Middle frontal gyrus (tissue), 1 donor: Measurements from ENCODE around the gene MLLT1.
A peak's percentile ranks its signal among the peaks of the same experiment; 100 is the strongest.

Source experiments
- DNase-seq: peaks from one replicate; pipeline ENCODE4 v3.0.0-alpha.2; 2015; ENCODE audit warnings: low spot score; ENCODE audit errors: extremely low spot score

Gene MLLT1

DNA sequence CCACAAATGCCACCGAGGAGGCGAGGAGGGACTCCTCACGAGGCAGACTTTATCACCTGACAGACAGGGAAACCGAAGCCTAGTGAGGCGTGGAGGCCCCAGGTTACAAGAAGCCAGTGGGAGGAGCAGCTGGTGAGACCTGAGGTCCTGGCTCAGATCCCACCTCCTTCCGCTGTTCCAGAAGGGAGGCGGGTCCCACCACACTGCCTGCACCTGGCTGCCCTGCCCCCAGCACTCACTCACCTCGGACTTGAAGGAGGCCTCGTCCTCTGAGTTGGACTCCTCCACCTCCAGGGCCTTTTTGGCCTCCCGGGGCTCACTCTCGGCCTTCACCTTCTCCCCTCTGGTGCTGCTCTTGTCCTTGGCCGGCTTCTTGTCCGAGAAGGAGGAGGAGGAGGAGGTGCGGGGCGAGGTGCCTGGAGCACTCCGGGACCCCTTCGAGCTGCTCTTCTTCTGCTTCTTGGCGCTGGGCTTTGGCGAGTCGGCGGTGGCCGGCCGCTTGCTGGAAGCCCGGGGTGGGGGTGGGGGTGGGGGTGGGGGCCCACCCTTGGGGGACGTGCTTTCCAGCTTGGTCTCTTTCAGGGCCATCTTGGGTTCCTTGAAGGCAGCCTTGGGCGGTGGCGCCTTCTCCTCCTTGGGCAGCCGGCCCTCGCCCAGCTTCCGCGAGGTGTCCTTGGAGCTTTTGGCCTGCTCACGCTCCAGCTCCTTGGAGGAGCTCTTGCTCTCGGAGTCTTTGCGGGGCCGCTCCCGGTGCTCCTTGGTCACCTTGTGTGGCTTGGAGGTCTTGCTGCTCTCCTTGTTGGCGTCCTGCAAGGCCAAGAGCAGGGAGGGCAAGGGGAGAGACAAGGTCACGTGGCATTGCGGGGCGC, 57.7 kb downstream of the MLLT1 start:
- no peak for DNase-seq

GRCh38 chr19:6221220-6221877, 58.4 kb downstream of the MLLT1 start:
- DNase-seq = no peak

DNA sequence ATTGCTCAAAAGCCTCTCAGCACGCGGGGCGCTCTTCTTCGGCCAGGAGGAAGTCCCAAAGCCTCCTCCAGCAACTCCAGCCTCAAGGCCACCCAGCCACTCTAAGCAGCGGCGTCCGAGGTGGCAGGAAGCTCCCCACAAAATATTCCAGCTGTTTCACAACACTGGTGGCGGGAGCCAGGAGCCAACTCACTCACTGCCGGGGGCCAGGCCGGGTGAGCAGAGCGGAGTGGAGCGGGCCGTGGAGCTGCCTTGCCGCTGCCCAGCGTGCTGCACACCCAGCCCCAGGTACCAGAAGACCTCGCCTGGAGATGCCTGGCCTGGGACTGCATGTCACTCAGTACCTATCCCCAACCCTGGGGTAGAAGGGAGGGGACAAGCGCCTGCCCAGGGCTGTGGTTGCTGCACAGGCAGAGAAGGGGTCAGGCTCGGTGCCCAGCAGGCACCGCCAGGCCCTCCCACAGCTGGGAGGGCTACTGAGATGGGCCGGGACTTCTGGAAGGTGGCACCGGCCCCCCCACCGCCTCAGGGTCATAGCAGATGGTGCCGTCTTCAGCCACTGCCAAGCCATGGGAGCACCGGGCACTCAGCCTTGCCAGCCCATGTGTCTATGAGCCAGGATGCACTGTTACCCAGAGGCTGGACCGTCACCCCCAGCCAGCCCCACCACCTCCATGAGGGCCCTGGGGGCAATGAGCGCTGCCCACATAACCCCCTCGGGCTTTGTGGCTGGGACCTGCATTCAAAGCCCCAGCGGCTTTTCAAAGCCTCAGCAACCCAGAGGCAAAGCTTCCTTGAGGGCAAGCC, 59.2 kb downstream of the MLLT1 start:
- DNase-seq = no peak

GRCh38 chr19:6219586-6220290, 60.0 kb downstream of the MLLT1 start:
- DNase-seq = no peak

GRCh38 chr19:6219147-6219525, 60.6 kb downstream of the MLLT1 start:
- DNase-seq = no peak

DNA sequence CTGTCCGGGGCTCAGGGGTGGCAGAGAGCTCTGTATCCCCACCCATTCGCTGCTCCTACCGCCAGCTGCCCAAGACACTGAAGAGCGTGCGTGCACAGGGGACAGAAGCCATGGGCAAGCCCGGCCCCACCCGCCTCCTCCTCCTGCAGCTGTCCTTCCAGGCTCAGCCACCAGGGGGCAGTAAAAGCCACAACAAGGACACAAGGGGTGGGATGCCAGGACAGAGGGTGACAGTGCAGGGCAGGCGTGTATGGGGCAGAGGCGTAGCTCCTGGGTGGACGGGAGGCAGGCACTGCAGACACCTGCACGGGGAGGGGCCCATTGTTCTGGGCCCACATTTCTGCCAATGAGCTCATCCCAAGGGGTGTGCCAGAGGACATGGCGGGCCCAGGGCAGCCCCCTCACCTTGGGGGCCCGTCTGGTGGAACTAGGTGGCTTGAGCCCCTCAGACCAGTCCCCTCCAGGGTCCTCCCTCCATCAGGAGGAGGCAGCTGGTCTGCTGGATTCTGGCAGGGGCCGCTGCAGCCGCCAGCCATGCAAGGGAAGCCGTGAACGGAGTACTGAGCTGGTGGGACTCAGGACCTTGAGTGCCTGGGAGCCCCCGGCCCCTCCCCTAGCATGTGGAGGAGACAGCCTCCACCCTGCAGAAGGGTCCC, 61.2 kb downstream of the MLLT1 start:
- peak; percentile 73 for DNase-seq

- no peak for DNase-seq
Observed at GRCh38 chr19:6217752-6218334, 61.9 kb downstream of the MLLT1 start.

- DNase-seq = no peak
Observed at GRCh38 chr19:6216996-6217751, 62.6 kb downstream of the MLLT1 start.

DNA sequence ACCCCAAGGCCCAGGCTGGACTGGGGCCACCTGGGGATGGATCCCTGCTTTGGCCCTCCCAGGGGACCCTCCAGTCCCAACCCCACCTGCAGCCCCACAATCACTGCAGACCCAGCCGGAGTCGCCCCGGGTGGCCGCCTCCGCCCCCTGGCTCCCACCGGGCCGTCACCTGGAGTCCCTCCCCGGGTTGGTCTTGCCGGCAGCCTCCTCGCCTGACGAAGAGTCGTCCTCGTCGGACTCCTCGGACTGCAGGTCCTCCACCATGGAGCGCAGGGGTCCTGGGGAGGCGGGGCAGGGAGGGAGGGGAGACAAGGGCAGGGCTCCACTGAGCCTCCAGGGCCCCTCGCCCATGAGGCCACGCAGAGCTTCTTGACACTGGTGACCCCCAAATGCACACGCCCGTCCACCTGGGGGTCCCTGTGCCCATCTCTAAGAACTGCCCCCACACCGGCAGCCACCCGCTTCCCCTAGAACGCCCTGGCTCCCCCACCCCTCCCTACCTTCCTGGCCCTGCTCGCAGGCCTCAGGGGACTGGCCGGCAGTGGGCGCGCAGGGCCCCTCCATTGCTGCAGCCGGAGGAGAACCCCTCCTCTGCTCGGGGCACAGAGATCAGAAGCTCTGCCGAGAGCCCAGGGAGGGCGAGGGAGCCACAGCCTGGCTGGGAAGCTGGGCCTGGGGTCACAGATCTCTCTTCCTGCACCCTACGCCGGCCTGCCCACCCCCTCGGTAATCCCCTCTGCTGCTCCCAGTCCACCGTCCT, 63.4 kb downstream of the MLLT1 start:
- no peak for DNase-seq

DNA sequence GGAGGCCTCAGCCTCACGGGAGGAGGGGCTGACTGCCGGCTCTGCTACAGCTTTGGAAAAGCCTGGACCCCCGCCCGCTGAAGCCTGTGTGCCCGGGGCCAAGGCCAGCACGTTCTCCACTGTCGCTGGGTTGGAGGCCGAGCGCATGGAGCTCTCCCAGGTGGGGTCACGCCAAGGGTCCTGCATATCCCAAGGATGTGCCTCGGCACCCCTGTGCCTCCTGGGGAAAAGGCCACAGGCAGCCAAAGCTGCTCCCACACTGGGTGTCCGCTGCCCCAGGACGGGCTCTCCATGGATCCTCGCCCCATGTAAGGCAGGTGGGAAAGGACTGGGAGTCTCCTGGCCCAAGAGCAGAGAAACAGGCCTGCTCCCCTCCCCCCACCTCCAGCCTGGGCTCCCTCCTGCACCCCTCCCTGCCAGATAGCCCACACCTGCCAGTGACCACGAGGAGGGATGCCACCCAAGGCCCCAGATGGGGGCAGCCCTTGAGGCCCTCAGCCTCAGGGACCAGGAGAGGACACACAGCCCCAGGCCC, 64.0 kb downstream of the MLLT1 start:
- no peak for DNase-seq

GRCh38 chr19:6214881-6215541, 64.8 kb downstream of the MLLT1 start:
- no peak for DNase-seq

GRCh38 chr19:6213696-6214641, 65.8 kb downstream of the MLLT1 start:
- DNase-seq = no peak

GRCh38 chr19:6213266-6213595, 66.5 kb downstream of the MLLT1 start:
- DNase-seq = no peak

- DNase-seq = no peak
Observed at GRCh38 chr19:6212403-6213265, 67.1 kb downstream of the MLLT1 start.

GRCh38 chr19:6211632-6212402, 68.0 kb downstream of the MLLT1 start:
- no peak for DNase-seq
